ENCODE data around the gene TMEM39B. TPM values are rescaled to one million over a fixed set of nuclear protein-coding genes. Genes with fewer than 3 reads are reported as not detected.

TMEM39B gene
- total and polyA plus RNA-seq, 2 donors (not counting 1 experiment from before 2014, with no cell fraction given), result 7.9 to 11.1 TPM

DNA sequence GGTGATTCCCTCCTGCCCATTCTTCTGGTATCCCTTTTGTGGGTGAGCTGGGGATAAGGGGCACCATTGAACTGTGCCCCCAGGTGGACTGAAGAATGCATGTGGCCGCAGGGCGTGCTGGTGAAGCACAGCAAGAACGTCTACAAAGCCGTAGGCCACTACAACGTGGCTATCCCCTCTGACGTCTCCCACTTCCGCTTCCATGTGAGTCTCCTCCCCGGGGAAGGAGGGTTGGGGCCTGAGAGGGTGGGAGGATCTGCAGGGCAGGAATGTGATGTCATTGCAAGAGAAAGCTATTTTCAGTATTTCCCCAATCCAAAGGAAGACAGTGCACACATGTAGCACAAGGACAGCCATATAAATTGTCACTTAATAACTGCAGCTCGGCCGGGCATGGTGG is 27.6 kb downstream of the TMEM39B start:
- no peaks in the 10 kb centered on the region for H3K27me3 ChIP-seq (ENCODE audit: control insufficient read depth, insufficient read depth, low read length)
- H3K9me3 ChIP-seq (ENCODE audit: control insufficient read depth, insufficient read depth, low read depth, low read length), result no peaks in the 10 kb centered on the region
- no peak overlapping the region for H3K4me3 ChIP-seq (replicated peaks in 1 of 4; ENCODE audit: control extremely low read depth in 1 of 4, insufficient read depth in 1 of 4, low read depth in 3 of 4, low read length in 4 of 4)
- H3K4me2 ChIP-seq (ENCODE audit: extremely low read depth, insufficient read depth, low read length), result no peak overlapping the region
- TF ChIP-seq EZH2 (IDR thresholded peaks at IDR 0.05; ENCODE audit: low read length, missing control alignments), result no peak
- TF ChIP-seq, protein P1, sequence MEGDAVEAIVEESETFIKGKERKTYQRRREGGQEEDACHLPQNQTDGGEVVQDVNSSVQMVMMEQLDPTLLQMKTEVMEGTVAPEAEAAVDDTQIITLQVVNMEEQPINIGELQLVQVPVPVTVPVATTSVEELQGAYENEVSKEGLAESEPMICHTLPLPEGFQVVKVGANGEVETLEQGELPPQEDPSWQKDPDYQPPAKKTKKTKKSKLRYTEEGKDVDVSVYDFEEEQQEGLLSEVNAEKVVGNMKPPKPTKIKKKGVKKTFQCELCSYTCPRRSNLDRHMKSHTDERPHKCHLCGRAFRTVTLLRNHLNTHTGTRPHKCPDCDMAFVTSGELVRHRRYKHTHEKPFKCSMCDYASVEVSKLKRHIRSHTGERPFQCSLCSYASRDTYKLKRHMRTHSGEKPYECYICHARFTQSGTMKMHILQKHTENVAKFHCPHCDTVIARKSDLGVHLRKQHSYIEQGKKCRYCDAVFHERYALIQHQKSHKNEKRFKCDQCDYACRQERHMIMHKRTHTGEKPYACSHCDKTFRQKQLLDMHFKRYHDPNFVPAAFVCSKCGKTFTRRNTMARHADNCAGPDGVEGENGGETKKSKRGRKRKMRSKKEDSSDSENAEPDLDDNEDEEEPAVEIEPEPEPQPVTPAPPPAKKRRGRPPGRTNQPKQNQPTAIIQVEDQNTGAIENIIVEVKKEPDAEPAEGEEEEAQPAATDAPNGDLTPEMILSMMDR (conservative IDR thresholded peaks at IDR 0.05 in 1 of 2, IDR thresholded peaks at IDR 0.05 in 1 of 2; ENCODE audit: low read depth in 1 of 2, low read length in 2 of 2), result no peak
- no peak overlapping the region for H3K27ac ChIP-seq (ENCODE audit: insufficient read depth, low read length)
- DNase-seq (ENCODE audit: low read depth in 2 of 2), result no peak
- H2AFZ ChIP-seq (ENCODE audit: low read length), result no peak overlapping the region
- H3K4me1 ChIP-seq (ENCODE audit: control insufficient read depth, extremely low read depth, insufficient read depth, low read length), result peaks cover 7% of the 10 kb centered on the region
- no peaks in the 10 kb centered on the region for H3K79me2 ChIP-seq (ENCODE audit: control insufficient read depth, insufficient read depth, low read length)
- no peak overlapping the region for H3K9ac ChIP-seq (ENCODE audit: insufficient read depth, low read length)
- peaks cover 5% of the 10 kb centered on the region for H3K36me3 ChIP-seq (ENCODE audit: control insufficient read depth, insufficient read depth, low read length)
- H4K20me1 ChIP-seq (ENCODE audit: control insufficient read depth, extremely low read depth, insufficient read depth, low read length), result no peaks in the 10 kb centered on the region

DNA sequence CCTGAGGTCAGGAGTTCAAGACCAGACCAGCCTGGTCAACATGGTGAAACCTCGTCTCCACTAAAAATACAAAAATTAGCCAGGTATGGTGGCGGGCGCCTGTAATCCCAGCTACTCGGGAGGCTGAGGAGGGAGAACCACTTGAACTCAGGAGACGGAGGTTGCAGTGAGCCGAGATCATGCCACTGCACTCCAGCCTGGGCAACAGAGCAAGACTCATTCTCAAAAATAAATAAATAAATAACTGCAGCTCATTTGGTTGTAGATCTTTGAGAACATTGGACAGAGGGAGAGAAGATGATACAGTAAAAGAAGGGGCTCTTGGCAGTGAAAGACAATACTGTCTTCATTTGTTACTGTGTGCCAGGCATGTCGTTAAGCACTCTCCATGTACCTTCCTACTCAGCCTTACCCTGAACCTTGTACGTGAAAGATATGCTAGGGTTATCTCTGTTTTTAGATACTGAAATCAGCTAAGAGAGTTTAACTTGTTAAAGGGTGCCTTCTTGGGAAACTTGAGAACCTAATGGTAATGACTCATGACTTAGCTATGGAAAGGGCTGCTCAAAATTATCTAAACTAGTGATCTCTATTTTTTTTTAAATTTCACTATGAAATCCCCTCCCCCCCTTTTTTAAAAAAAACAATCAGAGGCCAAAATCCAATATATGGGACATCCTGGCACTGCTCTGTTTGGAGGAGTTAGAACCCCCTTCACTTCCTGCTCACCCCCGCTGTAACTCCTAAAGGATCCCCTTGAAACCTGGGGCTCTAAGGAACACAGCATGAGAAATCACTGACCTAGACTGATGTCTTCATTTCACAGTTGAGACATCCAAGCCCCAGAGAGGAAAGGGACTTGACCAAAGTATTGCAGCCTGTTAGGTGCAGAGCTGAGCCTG is 28.3 kb downstream of the TMEM39B start:
- DNase-seq (ENCODE audit: low read depth in 2 of 2), result peak; percentile 66 to 74
- Histone ChIP-seq H3K27ac (ENCODE audit: insufficient read depth, low read length) (peak overlapping the region; percentile 8), H2AFZ (ENCODE audit: low read length) (no peak overlapping the region), H3K4me1 (ENCODE audit: control insufficient read depth, extremely low read depth, insufficient read depth, low read length) (peaks cover 7% of the 10 kb centered on the region), H4K20me1 (ENCODE audit: control insufficient read depth, extremely low read depth, insufficient read depth, low read length) (no peaks in the 10 kb centered on the region), H3K9ac (ENCODE audit: insufficient read depth, low read length) (no peak overlapping the region), H3K79me2 (ENCODE audit: control insufficient read depth, insufficient read depth, low read length) (no peaks in the 10 kb centered on the region), H3K4me2 (ENCODE audit: extremely low read depth, insufficient read depth, low read length) (no peak overlapping the region), H3K9me3 (ENCODE audit: control insufficient read depth, insufficient read depth, low read depth, low read length) (no peaks in the 10 kb centered on the region), H3K36me3 (ENCODE audit: control insufficient read depth, insufficient read depth, low read length) (peaks cover 5% of the 10 kb centered on the region), H3K4me3 (replicated peaks in 1 of 4; ENCODE audit: control extremely low read depth in 1 of 4, insufficient read depth in 1 of 4, low read depth in 3 of 4, low read length in 4 of 4) (no peak overlapping the region), H3K27me3 (ENCODE audit: control insufficient read depth, insufficient read depth, low read length) (no peaks in the 10 kb centered on the region)
- TF ChIP-seq EZH2 (IDR thresholded peaks at IDR 0.05; ENCODE audit: low read length, missing control alignments), result no peak

DNA sequence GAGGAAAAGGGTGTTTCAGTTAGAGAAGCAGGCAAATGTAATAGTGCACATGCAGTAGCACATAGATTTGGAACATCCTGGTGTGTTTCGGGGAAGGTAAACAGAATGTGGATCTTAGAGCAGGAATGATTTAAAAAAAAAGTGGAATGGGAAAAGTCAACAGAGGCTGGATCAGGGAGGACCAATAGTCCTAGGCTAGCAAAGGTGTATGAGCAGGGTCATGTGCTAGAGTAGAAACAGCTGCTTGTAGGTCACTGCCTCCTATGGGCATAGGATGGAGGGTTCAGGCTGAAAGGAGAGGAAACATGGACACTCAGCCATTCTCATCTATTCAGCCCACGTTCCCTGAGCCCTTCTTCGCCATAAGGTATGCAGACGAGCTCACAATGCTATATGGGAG is 31.4 kb downstream of the TMEM39B start:
- H3K79me2 ChIP-seq (ENCODE audit: control insufficient read depth, insufficient read depth, low read length), result peaks cover 12% of the 10 kb centered on the region
- H3K4me2 ChIP-seq (ENCODE audit: extremely low read depth, insufficient read depth, low read length), result no peak overlapping the region
- H3K4me1 ChIP-seq (ENCODE audit: control insufficient read depth, extremely low read depth, insufficient read depth, low read length), result peaks cover 8% of the 10 kb centered on the region
- no peak for DNase-seq (ENCODE audit: low read depth in 2 of 2)
- H3K9me3 ChIP-seq (ENCODE audit: control insufficient read depth, insufficient read depth, low read depth, low read length), result no peaks in the 10 kb centered on the region
- peaks cover 3% of the 10 kb centered on the region for H3K36me3 ChIP-seq (ENCODE audit: control insufficient read depth, insufficient read depth, low read length)
- H3K9ac ChIP-seq (ENCODE audit: insufficient read depth, low read length), result no peak overlapping the region
- no peak overlapping the region for H2AFZ ChIP-seq (ENCODE audit: low read length)
- H3K27ac ChIP-seq (ENCODE audit: insufficient read depth, low read length), result no peak overlapping the region
- H3K4me3 ChIP-seq (replicated peaks in 1 of 4; ENCODE audit: control extremely low read depth in 1 of 4, insufficient read depth in 1 of 4, low read depth in 3 of 4, low read length in 4 of 4), result no peak overlapping the region
- no peaks in the 10 kb centered on the region for H3K27me3 ChIP-seq (ENCODE audit: control insufficient read depth, insufficient read depth, low read length)
- no peaks in the 10 kb centered on the region for H4K20me1 ChIP-seq (ENCODE audit: control insufficient read depth, extremely low read depth, insufficient read depth, low read length)
- TF ChIP-seq EZH2 (IDR thresholded peaks at IDR 0.05; ENCODE audit: low read length, missing control alignments), result no peak

DNA sequence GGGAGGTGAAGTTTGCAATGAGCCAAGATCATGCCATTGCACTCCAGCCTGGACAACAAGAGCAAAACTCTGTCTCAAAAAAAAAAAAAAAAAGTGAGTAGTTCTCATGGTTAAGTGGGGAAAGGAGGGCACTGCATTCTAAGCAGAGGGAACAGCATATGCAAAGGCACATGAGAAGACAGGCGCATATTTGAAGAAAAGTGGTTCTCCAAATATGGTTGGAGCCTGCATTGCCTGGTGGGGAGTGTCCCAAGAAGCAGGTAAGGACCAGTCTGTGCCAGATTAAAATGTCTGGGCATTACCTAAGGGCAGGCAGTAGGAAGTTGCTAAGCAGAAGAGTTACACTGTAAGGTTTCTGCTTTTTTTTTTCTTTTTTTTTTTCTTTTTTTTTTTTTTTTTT is 32.6 kb downstream of the TMEM39B start:
- H3K9ac ChIP-seq (ENCODE audit: insufficient read depth, low read length), result no peak overlapping the region
- H3K27ac ChIP-seq (ENCODE audit: insufficient read depth, low read length), result no peak overlapping the region
- no peaks in the 10 kb centered on the region for H4K20me1 ChIP-seq (ENCODE audit: control insufficient read depth, extremely low read depth, insufficient read depth, low read length)
- H3K4me3 ChIP-seq (replicated peaks in 1 of 4; ENCODE audit: control extremely low read depth in 1 of 4, insufficient read depth in 1 of 4, low read depth in 3 of 4, low read length in 4 of 4), result no peak overlapping the region
- TF ChIP-seq, protein P1 (conservative IDR thresholded peaks at IDR 0.05 in 1 of 2, IDR thresholded peaks at IDR 0.05 in 1 of 2; ENCODE audit: low read depth in 1 of 2, low read length in 2 of 2), result no peak
- TF ChIP-seq EZH2 (IDR thresholded peaks at IDR 0.05; ENCODE audit: low read length, missing control alignments), result no peak
- H3K27me3 ChIP-seq (ENCODE audit: control insufficient read depth, insufficient read depth, low read length), result no peaks in the 10 kb centered on the region
- H3K4me1 ChIP-seq (ENCODE audit: control insufficient read depth, extremely low read depth, insufficient read depth, low read length), result peaks cover 6% of the 10 kb centered on the region
- H3K36me3 ChIP-seq (ENCODE audit: control insufficient read depth, insufficient read depth, low read length), result peaks cover under 1% of the 10 kb centered on the region
- H3K9me3 ChIP-seq (ENCODE audit: control insufficient read depth, insufficient read depth, low read depth, low read length), result no peaks in the 10 kb centered on the region
- no peak for DNase-seq (ENCODE audit: low read depth in 2 of 2)
- no peak overlapping the region for H2AFZ ChIP-seq (ENCODE audit: low read length)
- H3K79me2 ChIP-seq (ENCODE audit: control insufficient read depth, insufficient read depth, low read length), result peaks cover 24% of the 10 kb centered on the region
- no peak overlapping the region for H3K4me2 ChIP-seq (ENCODE audit: extremely low read depth, insufficient read depth, low read length)
